ENCODE data around the gene HSP90AB1. TPM values are rescaled to one million over a fixed set of nuclear protein-coding genes. Genes with fewer than 3 reads are reported as not detected.

The HSP90AB1 gene
- total RNA-seq, 1 donor from 2014 or later: 914 TPM

GRCh38 chr6:44211284-44211683 lies 35.6 kb upstream of the HSP90AB1 start:
- FAIRE-seq: no peak
- DNase-seq (ENCODE audit: low read depth): no peak
- Mint-ChIP-seq H3K4me1 (ENCODE audit: low read depth, unreplicated experiment) (no peaks in the 10 kb centered on the region), H3K27ac (ENCODE audit: unreplicated experiment) (no peak overlapping the region), H3K9me3 (ENCODE audit: unreplicated experiment) (no peaks in the 10 kb centered on the region), H3K4me3 (ENCODE audit: unreplicated experiment) (no peak overlapping the region), H3K27me3 (ENCODE audit: low read depth, unreplicated experiment) (peaks cover 20% of the 10 kb centered on the region), H3K36me3 (ENCODE audit: low read depth, unreplicated experiment) (no peaks in the 10 kb centered on the region)
- TF ChIP-seq EZH2 (IDR thresholded peaks at IDR 0.05; ENCODE audit: insufficient read depth, low read length) (no peak), CTCF (IDR thresholded peaks at IDR 0.05; ENCODE audit: insufficient read depth, low read depth, low read length) (no peak)
- Histone ChIP-seq H3K4me1 (ENCODE audit: insufficient read depth, low read length) (no peaks in the 10 kb centered on the region), H3K79me2 (ENCODE audit: insufficient read depth, low read length) (no peaks in the 10 kb centered on the region), H2AFZ (ENCODE audit: low read depth, low read length) (no peak overlapping the region), H4K20me1 (ENCODE audit: insufficient read depth, low read length) (no peaks in the 10 kb centered on the region), H3K9ac (ENCODE audit: low read length) (no peak overlapping the region), H3K4me3 (ENCODE audit: insufficient read depth, low read depth, low read length) (no peak overlapping the region), H3K27ac (ENCODE audit: low read depth, low read length) (no peak overlapping the region), H3K36me3 (ENCODE audit: insufficient read depth, low read length) (no peaks in the 10 kb centered on the region), H3K27me3 (ENCODE audit: insufficient read depth, low read length) (peaks cover 9% of the 10 kb centered on the region), H3K9me3 (ENCODE audit: insufficient read depth, low read depth, low read length) (no peaks in the 10 kb centered on the region), H3K4me2 (ENCODE audit: low read length) (no peak overlapping the region)

DNA sequence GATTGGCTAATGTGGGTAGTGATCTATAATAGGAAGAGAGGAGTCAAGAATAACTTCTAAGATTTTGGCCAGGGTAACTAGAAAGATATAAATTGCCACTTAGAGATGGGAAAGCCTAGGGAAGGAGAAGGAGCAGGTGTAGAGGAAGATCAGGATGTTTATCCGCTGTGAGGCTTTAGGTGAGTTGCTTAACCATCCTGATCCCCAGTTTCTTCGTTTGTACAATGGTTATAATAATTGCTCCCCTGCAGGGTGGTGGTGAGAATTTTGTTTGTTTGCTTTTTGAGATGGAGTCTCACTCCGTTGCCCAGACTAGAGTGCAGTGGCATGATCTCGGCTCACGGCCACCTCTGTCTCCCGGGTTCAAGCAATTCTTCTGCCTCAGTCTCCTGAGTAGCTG lies 32.6 kb upstream of the HSP90AB1 start:
- no peaks in the 10 kb centered on the region for H4K20me1 ChIP-seq (ENCODE audit: insufficient read depth, low read length)
- Mint-ChIP-seq H3K4me3 (ENCODE audit: unreplicated experiment) (no peak overlapping the region), H3K9me3 (ENCODE audit: unreplicated experiment) (no peaks in the 10 kb centered on the region), H3K4me1 (ENCODE audit: low read depth, unreplicated experiment) (peaks cover 13% of the 10 kb centered on the region), H3K27ac (ENCODE audit: unreplicated experiment) (no peak overlapping the region), H3K27me3 (ENCODE audit: low read depth, unreplicated experiment) (peaks cover 23% of the 10 kb centered on the region), H3K36me3 (ENCODE audit: low read depth, unreplicated experiment) (no peaks in the 10 kb centered on the region)
- no peak overlapping the region for H3K27ac ChIP-seq (ENCODE audit: low read depth, low read length)
- H3K9me3 ChIP-seq (ENCODE audit: insufficient read depth, low read depth, low read length): no peaks in the 10 kb centered on the region
- DNase-seq (ENCODE audit: low read depth) (no peak), FAIRE-seq (no peak)
- H3K4me3 ChIP-seq (ENCODE audit: insufficient read depth, low read depth, low read length): no peak overlapping the region
- peaks cover 15% of the 10 kb centered on the region for H3K4me1 ChIP-seq (ENCODE audit: insufficient read depth, low read length)
- H3K36me3 ChIP-seq (ENCODE audit: insufficient read depth, low read length): no peaks in the 10 kb centered on the region
- peaks cover 6% of the 10 kb centered on the region for H3K27me3 ChIP-seq (ENCODE audit: insufficient read depth, low read length)
- no peak overlapping the region for H3K4me2 ChIP-seq (ENCODE audit: low read length)
- H2AFZ ChIP-seq (ENCODE audit: low read depth, low read length): no peak overlapping the region
- no peak overlapping the region for H3K9ac ChIP-seq (ENCODE audit: low read length)
- TF ChIP-seq CTCF (IDR thresholded peaks at IDR 0.05; ENCODE audit: insufficient read depth, low read depth, low read length): no peak
- no peak for TF ChIP-seq EZH2 (IDR thresholded peaks at IDR 0.05; ENCODE audit: insufficient read depth, low read length)
- H3K79me2 ChIP-seq (ENCODE audit: insufficient read depth, low read length): no peaks in the 10 kb centered on the region

- Histone ChIP-seq H3K4me2 (ENCODE audit: low read length) (peak within 1 kb of the TSS; percentile 31), H3K9ac (ENCODE audit: low read length) (no peak within 1 kb of the TSS), H3K9me3 (ENCODE audit: insufficient read depth, low read depth, low read length) (no peaks in the 10 kb centered on the region), H3K27ac (ENCODE audit: low read depth, low read length) (no peak within 1 kb of the TSS), H3K36me3 (ENCODE audit: insufficient read depth, low read length) (no peaks in the 10 kb centered on the region), H3K27me3 (ENCODE audit: insufficient read depth, low read length) (peaks cover 6% of the 10 kb centered on the region), H3K79me2 (ENCODE audit: insufficient read depth, low read length) (no peaks in the 10 kb centered on the region), H2AFZ (ENCODE audit: low read depth, low read length) (peak within 1 kb of the TSS; percentile 64), H3K4me1 (ENCODE audit: insufficient read depth, low read length) (peaks cover 23% of the 10 kb centered on the region), H4K20me1 (ENCODE audit: insufficient read depth, low read length) (no peaks in the 10 kb centered on the region), H3K4me3 (ENCODE audit: insufficient read depth, low read depth, low read length) (no peak within 1 kb of the TSS)
- no peak within 1 kb of the TSS for H3K4me3 Mint-ChIP-seq (ENCODE audit: unreplicated experiment)
- no peak for FAIRE-seq
- no peaks in the 10 kb centered on the region for H3K36me3 Mint-ChIP-seq (ENCODE audit: low read depth, unreplicated experiment)
- peaks cover 14% of the 10 kb centered on the region for H3K4me1 Mint-ChIP-seq (ENCODE audit: low read depth, unreplicated experiment)
- TF ChIP-seq EZH2 (IDR thresholded peaks at IDR 0.05; ENCODE audit: insufficient read depth, low read length) (no peak), CTCF (IDR thresholded peaks at IDR 0.05; ENCODE audit: insufficient read depth, low read depth, low read length) (no peak)
- DNase-seq (ENCODE audit: low read depth): no peak
- no peaks in the 10 kb centered on the region for H3K9me3 Mint-ChIP-seq (ENCODE audit: unreplicated experiment)
- peak within 1 kb of the TSS; percentile 78 for H3K27ac Mint-ChIP-seq (ENCODE audit: unreplicated experiment)
- peaks cover 25% of the 10 kb centered on the region for H3K27me3 Mint-ChIP-seq (ENCODE audit: low read depth, unreplicated experiment)
Observed at GRCh38 chr6:44216677-44217331, 30.1 kb upstream of the HSP90AB1 start, which contains the start of gene MYMX. MYMX (plus strand) TSS chr6:44216926; CDS start chr6:44217472, 546 bp downstream.

All from astrocyte (in vitro differentiated cells and primary cell).